GM23338 (cell line): ENCODE results near the gene TAT. TPM values are rescaled to one million over a fixed set of nuclear protein-coding genes. Genes with fewer than 3 reads are reported as not detected.
"Not testable (repeated sequence)": the region's sequence is repeated elsewhere in the genome, so short reads cannot be mapped to it uniquely, and the experiment has no call there.

Experiments
- ATAC-seq: fragments of 200-7000 bp; cut with Tn5 transposase; 3 replicates; pipeline ENCODE4 v1.9.1; 2020
- DNase-seq: peaks from one replicate; pipeline ENCODE4 v3.0.0-alpha.2; 2015; ENCODE audit warnings: low spot score
- H2AFZ ChIP-seq: fragments of 200-600 bp; sonication (generic); 2 replicates; pipeline ENCODE4 v1.8.0; 2016; ENCODE audit warnings: antibody characterized with exemption, mild to moderate bottlenecking, moderate library complexity
- H3F3A ChIP-seq: fragments of 200-600 bp; sonication (generic); replicated peaks from 2 replicates; pipeline ENCODE4 v1.8.0; 2017; ENCODE audit warnings: antibody characterized with exemption, mixed run types, low read depth
- H3K27ac ChIP-seq: fragments of 200-600 bp; sonication (generic); 2 replicates; pipeline ENCODE4 v1.6.1; 2016; ENCODE audit warnings: low read depth
- H3K27me3 ChIP-seq: fragments of 200-600 bp; sonication (generic); 2 replicates; pipeline ENCODE4 v1.8.0; 2016; ENCODE audit warnings: mild to moderate bottlenecking, mixed run types, moderate library complexity; ENCODE audit not compliant: insufficient read depth
- H3K36me3 ChIP-seq: fragments of 200-600 bp; sonication (generic); 2 replicates; pipeline ENCODE4 v1.8.0; 2016; ENCODE audit warnings: mild to moderate bottlenecking; ENCODE audit not compliant: insufficient read depth
- H3K4me1 ChIP-seq: fragments of 200-600 bp; sonication (generic); 2 replicates; pipeline ENCODE4 v1.8.0; 2016; ENCODE audit warnings: mild to moderate bottlenecking, moderate library complexity; ENCODE audit not compliant: insufficient read depth
- H3K4me2 ChIP-seq: fragments of 200-600 bp; sonication (generic); 2 replicates; pipeline ENCODE4 v1.7.1; 2017; ENCODE audit warnings: mixed run types
- H3K4me3 ChIP-seq: fragments of 200-600 bp; sonication (generic); 2 replicates; pipeline ENCODE4 v1.6.1; 2016; ENCODE audit warnings: mixed run types
- H3K79me2 ChIP-seq: fragments of 200-600 bp; sonication (generic); replicated peaks from 2 replicates; pipeline ENCODE4 v1.8.0; 2017; ENCODE audit warnings: mild to moderate bottlenecking; ENCODE audit not compliant: insufficient read depth
- H3K9me2 ChIP-seq: fragments of 200-600 bp; sonication (generic); 2 replicates; pipeline ENCODE4 v1.8.0; 2017; ENCODE audit not compliant: insufficient read depth
- H4K20me1 ChIP-seq: fragments of 200-600 bp; sonication (generic); replicated peaks from 2 replicates; pipeline ENCODE4 v1.8.0; 2017; ENCODE audit warnings: mild to moderate bottlenecking; ENCODE audit not compliant: insufficient read depth
- H3K27ac Mint-ChIP-seq: 2 replicates; pipeline ENCODE4 v1.8.0; 2020; ENCODE audit warnings: inconsistent platforms, mild to moderate bottlenecking, moderate library complexity, mixed read lengths
- H3K27me3 Mint-ChIP-seq: 3 replicates; pipeline ENCODE4 v1.8.0; 2022; ENCODE audit warnings: low read depth, mild to moderate bottlenecking, moderate library complexity, mixed read lengths, inconsistent platforms; ENCODE audit not compliant: insufficient read depth, poor library complexity
- H3K36me3 Mint-ChIP-seq: 3 replicates; pipeline ENCODE4 v1.8.0; 2021; ENCODE audit warnings: low read depth, mild to moderate bottlenecking, inconsistent platforms, moderate library complexity, mixed read lengths
- H3K4me1 Mint-ChIP-seq: 3 replicates; pipeline ENCODE4 v1.8.0; 2020; ENCODE audit warnings: mild to moderate bottlenecking, inconsistent platforms, mixed read lengths
- H3K4me3 Mint-ChIP-seq: 3 replicates; pipeline ENCODE4 v1.8.0; 2021; ENCODE audit warnings: moderate library complexity, mild to moderate bottlenecking, inconsistent platforms, mixed read lengths
- H3K9me3 Mint-ChIP-seq: 3 replicates; pipeline ENCODE4 v1.8.0; 2020; ENCODE audit warnings: moderate library complexity, mild to moderate bottlenecking, inconsistent platforms, mixed read lengths
- CREB1 ChIP-seq: fragments of 250-450 bp; sonication (Bioruptor Pico); IDR thresholded peaks from 2 replicates; pipeline ENCODE4 v1.5.0; 2020; ENCODE audit warnings: low read depth, mild to moderate bottlenecking, moderate library complexity
- polyA plus RNA-seq: library from polyadenylated mRNA; unstranded; fragments of >200 nt; fragmentation: Nextera tagmentation; extraction: Ambion mirVana; gene quantifications from 2 replicates; pipeline ENCODE4 v1.2.1, GENCODE V29; 2016
- total RNA-seq: library from RNA; depleted of rRNA; stranded (reverse); fragments of >200 nt; shearing (Covaris generic); gene quantifications from 2 replicates; pipeline ENCODE4 v1.2.3, GENCODE V29; 2014
- TF ChIP-seq, protein P1 (sequence below): fragments of 250-450 bp; sonication (Bioruptor Pico); IDR thresholded peaks from 2 replicates; pipeline ENCODE4 v1.5.0; 2020; ENCODE audit warnings: mild to moderate bottlenecking, moderate library complexity
- TF ChIP-seq, protein P2 (sequence below): IDR thresholded peaks from 2 replicates; pipeline ENCODE4 v1.6.1; 2016; ENCODE audit warnings: antibody characterized with exemption
- TF ChIP-seq, protein P3 (sequence below): IDR thresholded peaks from one replicate; pipeline ENCODE4 v1.6.1; 2018; ENCODE audit warnings: antibody characterized with exemption; ENCODE audit not compliant: unreplicated experiment

Gene TAT
- total and polyA plus RNA-seq, 2 experiments from 2014 or later: 0.05 TPM; not detected in 1

DNA sequence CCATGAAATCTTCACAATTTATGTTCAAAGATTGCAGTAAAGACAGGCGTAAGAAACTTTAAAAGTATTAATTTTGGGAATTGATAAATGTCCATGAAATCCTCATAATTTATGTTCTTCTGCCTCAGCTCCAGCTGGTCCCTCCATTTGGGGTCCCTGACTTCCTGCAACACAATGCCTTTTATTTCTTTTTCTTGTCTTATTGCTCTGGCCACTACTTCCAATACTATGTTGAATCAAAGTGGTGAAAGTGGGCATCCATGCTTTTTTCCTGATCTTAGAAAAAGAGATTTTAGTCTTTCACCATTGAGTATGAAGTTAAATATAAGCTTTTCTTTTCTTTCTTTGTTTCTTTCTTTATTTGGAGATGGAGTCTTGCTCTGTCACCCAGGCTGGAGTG lies 14.3 kb downstream of the TAT start (continued):
- TF ChIP-seq, protein P1, sequence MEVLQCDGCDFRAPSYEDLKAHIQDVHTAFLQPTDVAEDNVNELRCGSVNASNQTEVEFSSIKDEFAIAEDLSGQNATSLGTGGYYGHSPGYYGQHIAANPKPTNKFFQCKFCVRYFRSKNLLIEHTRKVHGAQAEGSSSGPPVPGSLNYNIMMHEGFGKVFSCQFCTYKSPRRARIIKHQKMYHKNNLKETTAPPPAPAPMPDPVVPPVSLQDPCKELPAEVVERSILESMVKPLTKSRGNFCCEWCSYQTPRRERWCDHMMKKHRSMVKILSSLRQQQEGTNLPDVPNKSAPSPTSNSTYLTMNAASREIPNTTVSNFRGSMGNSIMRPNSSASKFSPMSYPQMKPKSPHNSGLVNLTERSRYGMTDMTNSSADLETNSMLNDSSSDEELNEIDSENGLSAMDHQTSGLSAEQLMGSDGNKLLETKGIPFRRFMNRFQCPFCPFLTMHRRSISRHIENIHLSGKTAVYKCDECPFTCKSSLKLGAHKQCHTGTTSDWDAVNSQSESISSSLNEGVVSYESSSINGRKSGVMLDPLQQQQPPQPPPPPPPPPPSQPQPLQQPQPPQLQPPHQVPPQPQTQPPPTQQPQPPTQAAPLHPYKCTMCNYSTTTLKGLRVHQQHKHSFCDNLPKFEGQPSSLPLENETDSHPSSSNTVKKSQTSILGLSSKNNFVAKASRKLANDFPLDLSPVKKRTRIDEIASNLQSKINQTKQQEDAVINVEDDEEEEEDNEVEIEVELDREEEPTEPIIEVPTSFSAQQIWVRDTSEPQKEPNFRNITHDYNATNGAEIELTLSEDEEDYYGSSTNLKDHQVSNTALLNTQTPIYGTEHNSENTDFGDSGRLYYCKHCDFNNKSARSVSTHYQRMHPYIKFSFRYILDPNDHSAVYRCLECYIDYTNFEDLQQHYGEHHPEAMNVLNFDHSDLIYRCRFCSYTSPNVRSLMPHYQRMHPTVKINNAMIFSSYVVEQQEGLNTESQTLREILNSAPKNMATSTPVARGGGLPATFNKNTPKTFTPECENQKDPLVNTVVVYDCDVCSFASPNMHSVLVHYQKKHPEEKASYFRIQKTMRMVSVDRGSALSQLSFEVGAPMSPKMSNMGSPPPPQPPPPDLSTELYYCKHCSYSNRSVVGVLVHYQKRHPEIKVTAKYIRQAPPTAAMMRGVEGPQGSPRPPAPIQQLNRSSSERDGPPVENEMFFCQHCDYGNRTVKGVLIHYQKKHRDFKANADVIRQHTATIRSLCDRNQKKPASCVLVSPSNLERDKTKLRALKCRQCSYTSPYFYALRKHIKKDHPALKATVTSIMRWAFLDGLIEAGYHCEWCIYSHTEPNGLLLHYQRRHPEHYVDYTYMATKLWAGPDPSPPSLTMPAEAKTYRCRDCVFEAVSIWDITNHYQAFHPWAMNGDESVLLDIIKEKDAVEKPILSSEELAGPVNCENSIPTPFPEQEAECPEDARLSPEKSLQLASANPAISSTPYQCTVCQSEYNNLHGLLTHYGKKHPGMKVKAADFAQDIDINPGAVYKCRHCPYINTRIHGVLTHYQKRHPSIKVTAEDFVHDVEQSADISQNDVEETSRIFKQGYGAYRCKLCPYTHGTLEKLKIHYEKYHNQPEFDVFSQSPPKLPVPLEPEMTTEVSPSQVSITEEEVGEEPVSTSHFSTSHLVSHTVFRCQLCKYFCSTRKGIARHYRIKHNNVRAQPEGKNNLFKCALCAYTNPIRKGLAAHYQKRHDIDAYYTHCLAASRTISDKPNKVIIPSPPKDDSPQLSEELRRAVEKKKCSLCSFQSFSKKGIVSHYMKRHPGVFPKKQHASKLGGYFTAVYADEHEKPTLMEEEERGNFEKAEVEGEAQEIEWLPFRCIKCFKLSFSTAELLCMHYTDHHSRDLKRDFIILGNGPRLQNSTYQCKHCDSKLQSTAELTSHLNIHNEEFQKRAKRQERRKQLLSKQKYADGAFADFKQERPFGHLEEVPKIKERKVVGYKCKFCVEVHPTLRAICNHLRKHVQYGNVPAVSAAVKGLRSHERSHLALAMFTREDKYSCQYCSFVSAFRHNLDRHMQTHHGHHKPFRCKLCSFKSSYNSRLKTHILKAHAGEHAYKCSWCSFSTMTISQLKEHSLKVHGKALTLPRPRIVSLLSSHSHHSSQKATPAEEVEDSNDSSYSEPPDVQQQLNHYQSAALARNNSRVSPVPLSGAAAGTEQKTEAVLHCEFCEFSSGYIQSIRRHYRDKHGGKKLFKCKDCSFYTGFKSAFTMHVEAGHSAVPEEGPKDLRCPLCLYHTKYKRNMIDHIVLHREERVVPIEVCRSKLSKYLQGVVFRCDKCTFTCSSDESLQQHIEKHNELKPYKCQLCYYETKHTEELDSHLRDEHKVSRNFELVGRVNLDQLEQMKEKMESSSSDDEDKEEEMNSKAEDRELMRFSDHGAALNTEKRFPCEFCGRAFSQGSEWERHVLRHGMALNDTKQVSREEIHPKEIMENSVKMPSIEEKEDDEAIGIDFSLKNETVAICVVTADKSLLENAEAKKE: no peak
- TF ChIP-seq, protein P2, sequence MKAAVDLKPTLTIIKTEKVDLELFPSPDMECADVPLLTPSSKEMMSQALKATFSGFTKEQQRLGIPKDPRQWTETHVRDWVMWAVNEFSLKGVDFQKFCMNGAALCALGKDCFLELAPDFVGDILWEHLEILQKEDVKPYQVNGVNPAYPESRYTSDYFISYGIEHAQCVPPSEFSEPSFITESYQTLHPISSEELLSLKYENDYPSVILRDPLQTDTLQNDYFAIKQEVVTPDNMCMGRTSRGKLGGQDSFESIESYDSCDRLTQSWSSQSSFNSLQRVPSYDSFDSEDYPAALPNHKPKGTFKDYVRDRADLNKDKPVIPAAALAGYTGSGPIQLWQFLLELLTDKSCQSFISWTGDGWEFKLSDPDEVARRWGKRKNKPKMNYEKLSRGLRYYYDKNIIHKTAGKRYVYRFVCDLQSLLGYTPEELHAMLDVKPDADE: no peak
- no peak for TF ChIP-seq CREB1 (CRISPR knock-in tag)
- TF ChIP-seq, protein P3, sequence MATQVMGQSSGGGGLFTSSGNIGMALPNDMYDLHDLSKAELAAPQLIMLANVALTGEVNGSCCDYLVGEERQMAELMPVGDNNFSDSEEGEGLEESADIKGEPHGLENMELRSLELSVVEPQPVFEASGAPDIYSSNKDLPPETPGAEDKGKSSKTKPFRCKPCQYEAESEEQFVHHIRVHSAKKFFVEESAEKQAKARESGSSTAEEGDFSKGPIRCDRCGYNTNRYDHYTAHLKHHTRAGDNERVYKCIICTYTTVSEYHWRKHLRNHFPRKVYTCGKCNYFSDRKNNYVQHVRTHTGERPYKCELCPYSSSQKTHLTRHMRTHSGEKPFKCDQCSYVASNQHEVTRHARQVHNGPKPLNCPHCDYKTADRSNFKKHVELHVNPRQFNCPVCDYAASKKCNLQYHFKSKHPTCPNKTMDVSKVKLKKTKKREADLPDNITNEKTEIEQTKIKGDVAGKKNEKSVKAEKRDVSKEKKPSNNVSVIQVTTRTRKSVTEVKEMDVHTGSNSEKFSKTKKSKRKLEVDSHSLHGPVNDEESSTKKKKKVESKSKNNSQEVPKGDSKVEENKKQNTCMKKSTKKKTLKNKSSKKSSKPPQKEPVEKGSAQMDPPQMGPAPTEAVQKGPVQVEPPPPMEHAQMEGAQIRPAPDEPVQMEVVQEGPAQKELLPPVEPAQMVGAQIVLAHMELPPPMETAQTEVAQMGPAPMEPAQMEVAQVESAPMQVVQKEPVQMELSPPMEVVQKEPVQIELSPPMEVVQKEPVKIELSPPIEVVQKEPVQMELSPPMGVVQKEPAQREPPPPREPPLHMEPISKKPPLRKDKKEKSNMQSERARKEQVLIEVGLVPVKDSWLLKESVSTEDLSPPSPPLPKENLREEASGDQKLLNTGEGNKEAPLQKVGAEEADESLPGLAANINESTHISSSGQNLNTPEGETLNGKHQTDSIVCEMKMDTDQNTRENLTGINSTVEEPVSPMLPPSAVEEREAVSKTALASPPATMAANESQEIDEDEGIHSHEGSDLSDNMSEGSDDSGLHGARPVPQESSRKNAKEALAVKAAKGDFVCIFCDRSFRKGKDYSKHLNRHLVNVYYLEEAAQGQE: no peak

DNA sequence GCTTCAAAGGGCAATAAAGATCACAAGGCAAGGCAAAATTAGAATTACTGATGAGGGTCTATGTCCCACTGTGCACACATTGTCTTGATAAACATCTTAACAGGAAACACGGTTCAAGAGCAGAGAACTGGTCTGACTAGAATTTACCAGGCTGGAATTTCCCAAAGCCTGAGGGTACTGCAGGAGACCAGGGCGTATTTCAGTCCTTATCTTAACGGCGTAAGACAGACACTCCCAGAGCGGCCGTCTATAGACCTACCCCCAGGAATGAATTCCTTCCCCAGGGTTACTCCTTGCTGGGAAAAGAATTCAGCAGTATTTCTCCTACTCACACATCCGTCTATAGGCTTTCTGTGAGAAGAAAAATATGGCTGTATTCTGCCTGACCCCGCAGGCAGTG lies 15.0 kb downstream of the TAT start:
- not testable (repeated sequence) for H3K4me3 Mint-ChIP-seq, H3K27me3 ChIP-seq, H3K9me2 ChIP-seq, H3F3A ChIP-seq, H3K4me2 ChIP-seq, ATAC-seq, H4K20me1 ChIP-seq, H3K27ac Mint-ChIP-seq, H3K79me2 ChIP-seq, H3K4me3 ChIP-seq, H3K36me3 ChIP-seq, H3K27ac ChIP-seq, H2AFZ ChIP-seq, H3K4me1 ChIP-seq
- peaks cover 11% of the 10 kb centered on the region for H3K27me3 Mint-ChIP-seq
- peak; percentile 21 for DNase-seq
- peaks cover 11% of the 10 kb centered on the region for H3K4me1 Mint-ChIP-seq
- H3K9me3 Mint-ChIP-seq: peaks cover 20% of the 10 kb centered on the region
- peaks cover 11% of the 10 kb centered on the region for H3K36me3 Mint-ChIP-seq
